SK-N-SH (cell line): ENCODE measurements around the gene ELP4. TPM values are rescaled to one million over a fixed set of nuclear protein-coding genes. Genes with fewer than 3 reads are reported as not detected.

ENCODE experiments used
- CTCF ChIA-PET: fragments of 300-600, 350-600 bp; formaldehyde crosslinking; extraction: SDS; loops from one replicate; lab custom pipeline; 2021; lab: Yijun Ruan, JAX
- POLR2A ChIA-PET: fragments of 350-600 bp; sonication (Branson Sonifier 250); formaldehyde crosslinking; extraction: SDS; loops from one replicate; lab custom pipeline; 2020; ENCODE audit warnings: antibody characterized with exemption, inconsistent platforms; lab: Yijun Ruan, JAX
- DNase-seq: peaks from one replicate; pipeline ENCODE4 v3.0.0; 2012
- H2AFZ ChIP-seq: fragments of 200-600 bp; sonication (generic); 2 replicates; pipeline ENCODE4 v1.8.1; 2016; ENCODE audit warnings: antibody characterized with exemption, mild to moderate bottlenecking, low read depth
- H3F3A ChIP-seq: fragments of 200-600 bp; sonication (generic); replicated peaks from 2 replicates; pipeline ENCODE3; 2016; ENCODE audit warnings: antibody characterized with exemption, mild to moderate bottlenecking; ENCODE audit not compliant: insufficient read depth
- H3K27ac ChIP-seq, 2 experiments: fragments of 200-500 bp in 1 of 2; fragments of 200-600 bp in 1 of 2; sonication (Bioruptor generic) in 1 of 2; sonication (generic), shearing (Covaris generic) in 1 of 2; 2 replicates each; pipeline versions ENCODE4 v1.5.1 to v1.6.1; 2014 to 2016; ENCODE audit warnings: low read depth in 2 of 2, inconsistent platforms in 1 of 2, low read length in 1 of 2, mild to moderate bottlenecking in 1 of 2, mixed read lengths in 1 of 2
- H3K27me3 ChIP-seq: fragments of 200-600 bp; sonication (generic), shearing (Covaris generic); 2 replicates; pipeline ENCODE4 v1.6.1; 2016; ENCODE audit warnings: mixed run types; ENCODE audit not compliant: insufficient read depth
- H3K36me3 ChIP-seq, 2 experiments: fragments of 200-500 bp in 1 of 2; fragments of 200-600 bp in 1 of 2; sonication (Bioruptor generic) in 1 of 2; sonication (generic) in 1 of 2; replicated peaks in 1 of 2; 2 replicates each; pipeline versions ENCODE3 to v1.5.1; 2014 to 2016; ENCODE audit warnings: low read length in 1 of 2, mild to moderate bottlenecking in 1 of 2; ENCODE audit not compliant: insufficient read depth in 2 of 2, control insufficient read depth in 1 of 2
- H3K4me1 ChIP-seq, 2 experiments: fragments of 200-500 bp in 1 of 2; fragments of 200-600 bp in 1 of 2; sonication (Bioruptor generic) in 1 of 2; sonication (generic), shearing (Covaris generic) in 1 of 2; 2 replicates each; pipeline versions ENCODE4 v1.5.1 to v1.6.1; 2014 to 2016; ENCODE audit warnings: low read depth in 1 of 2, low read length in 1 of 2, mixed run types in 1 of 2; ENCODE audit not compliant: insufficient read depth in 2 of 2, control insufficient read depth in 1 of 2
- H3K4me2 ChIP-seq: fragments of 200-600 bp; sonication (generic), shearing (Covaris generic); 2 replicates; pipeline ENCODE4 v1.6.1; 2017; ENCODE audit warnings: mixed run types
- H3K4me3 ChIP-seq, 2 experiments: fragments of 200-500 bp in 1 of 2; fragments of 200-600 bp in 1 of 2; sonication (Bioruptor generic) in 1 of 2; sonication (generic), shearing (Covaris generic) in 1 of 2; 2 replicates each; pipeline versions ENCODE4 v1.5.1 to v1.8.1; 2014 to 2016; ENCODE audit warnings: low read depth in 2 of 2, inconsistent platforms in 1 of 2, low read length in 1 of 2, mild to moderate bottlenecking in 1 of 2, mixed read lengths in 1 of 2, moderate library complexity in 1 of 2
- H3K79me2 ChIP-seq: fragments of 200-600 bp; sonication (generic); 2 replicates; pipeline ENCODE4 v1.8.1; 2017; ENCODE audit warnings: mild to moderate bottlenecking; ENCODE audit not compliant: insufficient read depth
- H3K9ac ChIP-seq: fragments of 200-600 bp; sonication (generic); 2 replicates; pipeline ENCODE4 v1.6.1; 2017; ENCODE audit warnings: mixed run types
- H3K9me2 ChIP-seq: fragments of 200-600 bp; sonication (generic); 2 replicates; pipeline ENCODE4 v1.6.1; 2017; ENCODE audit warnings: mixed run types
- H3K9me3 ChIP-seq: fragments of 200-600 bp; sonication (generic); 2 replicates; pipeline ENCODE4 v1.6.1; 2017; ENCODE audit warnings: mixed run types, mild to moderate bottlenecking, moderate library complexity
- H4K20me1 ChIP-seq: fragments of 200-600 bp; sonication (generic); 2 replicates; pipeline ENCODE4 v1.6.1; 2017; ENCODE audit warnings: mild to moderate bottlenecking, mixed run types; ENCODE audit not compliant: insufficient read depth
- ELF1 ChIP-seq: IDR thresholded peaks from 2 replicates; pipeline ENCODE4 v1.4.0; 2012
- EZH2phosphoT487 ChIP-seq: fragments of 200-600 bp; sonication (generic); IDR thresholded peaks from 2 replicates; pipeline ENCODE4 v1.6.1; 2017; ENCODE audit warnings: low read depth, mixed run types, mild to moderate bottlenecking, antibody characterized with exemption, moderate library complexity, borderline replicate concordance
- FOXJ3 ChIP-seq: sonication (generic); formaldehyde crosslinking; IDR thresholded peaks from 2 replicates; pipeline ENCODE4 v1.5.1; 2020; ENCODE audit warnings: mild to moderate bottlenecking, missing genetic modification reagents
- GATA2 ChIP-seq: sonication (generic); formaldehyde crosslinking; IDR thresholded peaks from 2 replicates; pipeline ENCODE4 v1.5.0; 2020; ENCODE audit warnings: mild to moderate bottlenecking, missing genetic modification reagents
- JUND ChIP-seq: IDR thresholded peaks from 2 replicates; pipeline ENCODE4 v1.4.0; 2012
- MEF2A ChIP-seq: IDR thresholded peaks from 2 replicates; pipeline ENCODE4 v1.4.0; 2012; ENCODE audit warnings: low read depth, borderline replicate concordance
- MXI1 ChIP-seq: IDR thresholded peaks from 2 replicates; pipeline ENCODE4 v1.6.1; 2012; ENCODE audit warnings: mild to moderate bottlenecking, low read depth, low read length, improper control_type of control experiment
- NRF1 ChIP-seq: IDR thresholded peaks from 2 replicates; pipeline ENCODE4 v1.6.1; 2012; ENCODE audit warnings: low read depth, mild to moderate bottlenecking, low read length
- RAD21 ChIP-seq: IDR thresholded peaks from 2 replicates; pipeline ENCODE4 v1.6.1; 2012; ENCODE audit warnings: mild to moderate bottlenecking, low read length
- RCOR1 ChIP-seq: fragments of 150-350 bp; IDR thresholded peaks from 2 replicates; pipeline ENCODE4 v1.6.1; 2017; ENCODE audit warnings: antibody characterized with exemption, low read length
- RFX5 ChIP-seq: IDR thresholded peaks from 2 replicates; pipeline ENCODE4 v1.6.1; 2012; ENCODE audit warnings: mild to moderate bottlenecking, improper control_type of control experiment, low read length
- SMC3 ChIP-seq: IDR thresholded peaks from 2 replicates; pipeline ENCODE4 v1.6.1; 2012; ENCODE audit warnings: low read depth, low read length, improper control_type of control experiment
- TAF1 ChIP-seq: IDR thresholded peaks from 2 replicates; pipeline ENCODE4 v1.6.1; 2012; ENCODE audit warnings: low read depth, mild to moderate bottlenecking, low read length, moderate library complexity, borderline replicate concordance
- TCF12 ChIP-seq: IDR thresholded peaks from 2 replicates; pipeline ENCODE4 v1.4.0; 2012
- TEAD4 ChIP-seq: IDR thresholded peaks from 2 replicates; pipeline ENCODE4 v1.4.0; 2012; ENCODE audit warnings: mild to moderate bottlenecking, borderline replicate concordance; ENCODE audit not compliant: insufficient read depth
- YY1 ChIP-seq: IDR thresholded peaks from 2 replicates; pipeline ENCODE4 v1.4.0; 2012; ENCODE audit warnings: low read depth, mild to moderate bottlenecking
- WGBS: methylation state at CpG from one replicate; pipeline ENCODE4 v1.1.6; 2017; ENCODE audit warnings: low lambda C conversion rate; 5-methylcytosine and 5-hydroxymethylcytosine counted together
- polyA plus RNA-seq, 3 experiments: library from polyadenylated mRNA; depleted of rRNA; stranded (reverse); fragments of >200 nt; gene quantifications; 2 replicates each; pipeline ENCODE4 v1.2.3, GENCODE V29; 2012
- TF ChIP-seq, protein P1 (sequence below): IDR thresholded peaks from 2 replicates; pipeline ENCODE4 v1.4.0; 2012; ENCODE audit warnings: low read depth
- TF ChIP-seq, protein P2 (sequence below): IDR thresholded peaks from 2 replicates; pipeline ENCODE4 v1.4.0; 2012; ENCODE audit warnings: low read depth, borderline replicate concordance
- TF ChIP-seq, protein P3 (sequence below): IDR thresholded peaks from 2 replicates; pipeline ENCODE4 v1.4.0; 2012; ENCODE audit warnings: low read depth, borderline replicate concordance
- TF ChIP-seq, protein P4 (sequence below): IDR thresholded peaks from 2 replicates; pipeline ENCODE4; 2012

Gene ELP4
- polyA plus RNA-seq, 1 of the 3 experiments (the other 2 are of a cell fraction), result 7.0 TPM

DNA sequence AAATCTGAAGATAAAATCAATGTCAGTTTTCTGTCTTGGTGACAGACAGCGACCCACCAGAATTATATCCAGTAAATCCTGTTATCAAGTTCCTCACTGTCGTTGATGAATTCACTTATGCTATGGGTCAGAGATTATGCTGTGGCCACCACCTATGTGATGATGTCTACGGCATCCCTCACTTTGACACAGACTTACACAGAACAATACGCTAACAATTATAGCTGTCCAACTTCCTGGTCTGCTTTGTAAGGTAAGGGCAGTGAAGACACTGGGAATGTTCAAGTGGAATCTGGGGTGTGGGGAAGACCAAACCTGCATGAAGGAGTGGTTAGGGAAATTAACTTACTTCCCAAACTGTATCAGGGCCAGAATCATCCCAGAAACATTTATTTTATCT lies 320.8 kb downstream of the ELP4 start (continued):
- TF ChIP-seq, protein P1, sequence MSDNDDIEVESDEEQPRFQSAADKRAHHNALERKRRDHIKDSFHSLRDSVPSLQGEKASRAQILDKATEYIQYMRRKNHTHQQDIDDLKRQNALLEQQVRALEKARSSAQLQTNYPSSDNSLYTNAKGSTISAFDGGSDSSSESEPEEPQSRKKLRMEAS, result no peak
- TF ChIP-seq JUND, result no peak
- no peak for TF ChIP-seq MEF2A
- no peak for TF ChIP-seq FOXJ3
- TF ChIP-seq TAF1, result no peak
- no peak for TF ChIP-seq SMC3
- TF ChIP-seq, all 33 proteins: peak for 0

DNA sequence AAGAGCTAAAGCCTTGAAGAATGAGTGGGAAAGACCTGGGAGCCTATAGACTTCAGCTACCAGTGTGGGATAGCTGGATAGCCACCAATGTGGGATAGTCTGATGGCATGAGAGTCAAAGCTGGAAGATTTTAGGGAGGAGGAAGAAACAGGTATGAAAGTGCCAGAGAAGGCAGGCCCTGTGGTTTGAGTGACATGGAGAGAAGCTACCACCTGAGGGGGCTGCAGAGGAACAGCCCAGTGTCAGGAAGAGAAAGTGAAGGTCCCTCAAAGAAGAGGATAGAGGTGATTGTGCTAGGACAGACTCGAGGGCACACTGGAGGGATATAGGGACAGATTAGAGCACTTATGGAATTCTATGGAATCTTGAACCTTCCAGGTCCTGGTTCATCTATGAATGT lies 324.7 kb downstream of the ELP4 start:
- H3F3A ChIP-seq, result no peaks in the 10 kb centered on the region
- no peaks in the 10 kb centered on the region for H3K79me2 ChIP-seq
- no peak overlapping the region for H3K9ac ChIP-seq
- H4K20me1 ChIP-seq, result no peaks in the 10 kb centered on the region
- H3K27me3 ChIP-seq, result peaks cover 51% of the 10 kb centered on the region
- no peaks in the 10 kb centered on the region for H3K9me2 ChIP-seq
- H3K4me1 ChIP-seq, result no peaks in the 10 kb centered on the region
- H3K36me3 ChIP-seq, result no peaks in the 10 kb centered on the region
- no peak overlapping the region for H3K4me2 ChIP-seq
- 0% methylated on average over 1 of the region's 1 CpG for WGBS
- TF ChIP-seq ELF1 (no peak), TEAD4 (no peak), TCF12 (no peak), GATA2 (CRISPR knock-in tag) (no peak), MXI1 (no peak), EZH2phosphoT487 (no peak), RAD21 (no peak), RFX5 (no peak), JUND (no peak), YY1 (no peak), RCOR1 (no peak), NRF1 (no peak)
- TF ChIP-seq, protein P2, sequence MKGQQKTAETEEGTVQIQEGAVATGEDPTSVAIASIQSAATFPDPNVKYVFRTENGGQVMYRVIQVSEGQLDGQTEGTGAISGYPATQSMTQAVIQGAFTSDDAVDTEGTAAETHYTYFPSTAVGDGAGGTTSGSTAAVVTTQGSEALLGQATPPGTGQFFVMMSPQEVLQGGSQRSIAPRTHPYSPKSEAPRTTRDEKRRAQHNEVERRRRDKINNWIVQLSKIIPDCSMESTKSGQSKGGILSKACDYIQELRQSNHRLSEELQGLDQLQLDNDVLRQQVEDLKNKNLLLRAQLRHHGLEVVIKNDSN, result no peak
- TF ChIP-seq, protein P3, sequence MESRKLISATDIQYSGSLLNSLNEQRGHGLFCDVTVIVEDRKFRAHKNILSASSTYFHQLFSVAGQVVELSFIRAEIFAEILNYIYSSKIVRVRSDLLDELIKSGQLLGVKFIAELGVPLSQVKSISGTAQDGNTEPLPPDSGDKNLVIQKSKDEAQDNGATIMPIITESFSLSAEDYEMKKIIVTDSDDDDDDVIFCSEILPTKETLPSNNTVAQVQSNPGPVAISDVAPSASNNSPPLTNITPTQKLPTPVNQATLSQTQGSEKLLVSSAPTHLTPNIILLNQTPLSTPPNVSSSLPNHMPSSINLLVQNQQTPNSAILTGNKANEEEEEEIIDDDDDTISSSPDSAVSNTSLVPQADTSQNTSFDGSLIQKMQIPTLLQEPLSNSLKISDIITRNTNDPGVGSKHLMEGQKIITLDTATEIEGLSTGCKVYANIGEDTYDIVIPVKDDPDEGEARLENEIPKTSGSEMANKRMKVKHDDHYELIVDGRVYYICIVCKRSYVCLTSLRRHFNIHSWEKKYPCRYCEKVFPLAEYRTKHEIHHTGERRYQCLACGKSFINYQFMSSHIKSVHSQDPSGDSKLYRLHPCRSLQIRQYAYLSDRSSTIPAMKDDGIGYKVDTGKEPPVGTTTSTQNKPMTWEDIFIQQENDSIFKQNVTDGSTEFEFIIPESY, result no peak
- TF ChIP-seq, protein P4, sequence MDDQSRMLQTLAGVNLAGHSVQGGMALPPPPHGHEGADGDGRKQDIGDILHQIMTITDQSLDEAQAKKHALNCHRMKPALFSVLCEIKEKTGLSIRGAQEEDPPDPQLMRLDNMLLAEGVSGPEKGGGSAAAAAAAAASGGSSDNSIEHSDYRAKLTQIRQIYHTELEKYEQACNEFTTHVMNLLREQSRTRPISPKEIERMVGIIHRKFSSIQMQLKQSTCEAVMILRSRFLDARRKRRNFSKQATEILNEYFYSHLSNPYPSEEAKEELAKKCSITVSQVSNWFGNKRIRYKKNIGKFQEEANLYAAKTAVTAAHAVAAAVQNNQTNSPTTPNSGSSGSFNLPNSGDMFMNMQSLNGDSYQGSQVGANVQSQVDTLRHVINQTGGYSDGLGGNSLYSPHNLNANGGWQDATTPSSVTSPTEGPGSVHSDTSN, result no peak
- no peak overlapping the region for H2AFZ ChIP-seq
- no peak overlapping the region for H3K4me3 ChIP-seq
- no peak overlapping the region for H3K27ac ChIP-seq
- ChIA-PET POLR2A (no interaction called here), CTCF (no interaction called here)
- no peaks in the 10 kb centered on the region for H3K9me3 ChIP-seq
- DNase-seq, result no peak

Other genes with a start within 250 kb of the ELP4 start
- 0.12 and 0.18 TPM in 2 replicates for gene DCDC1, start 140.0 kb upstream of the ELP4 start, polyA plus RNA-seq (2012; rRNA removed)
- gene DNAJC24, start 139.9 kb upstream of the ELP4 start, polyA plus RNA-seq (2012; rRNA removed), result 6.2 and 8.8 TPM in 2 replicates
- 29.2 and 40.9 TPM in 2 replicates for gene IMMP1L, start 145 bp upstream of the ELP4 start, polyA plus RNA-seq (2012; rRNA removed)